ENCODE measurements around the gene MYH7. TPM values are rescaled to one million over a fixed set of nuclear protein-coding genes. Genes with fewer than 3 reads are reported as not detected.

MYH7 gene
- total and polyA plus RNA-seq, 2 of the 4 experiments (the other 2 are of a cell fraction), result not detected

DNA sequence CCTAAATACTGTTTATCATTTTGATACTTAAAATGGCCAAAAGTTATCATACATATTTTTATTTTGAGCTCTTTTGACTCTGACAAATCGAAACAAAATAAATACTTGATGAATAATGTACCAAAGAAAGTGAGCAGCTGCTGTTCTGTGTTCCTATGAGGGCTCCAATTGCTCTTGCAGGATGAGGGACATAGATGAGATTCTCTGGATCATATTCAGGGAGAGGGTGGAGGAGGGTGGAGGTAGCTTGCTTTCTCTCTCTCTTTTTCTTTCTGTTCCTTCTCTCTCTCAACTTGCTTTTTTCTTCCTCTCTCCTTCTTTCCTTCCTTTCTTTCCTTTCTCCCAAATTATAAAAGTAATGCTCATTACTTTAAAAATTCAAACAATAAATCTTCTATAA lies 8.9 kb upstream of the MYH7 start:
- POLR2A ChIA-PET (ENCODE audit: unreplicated experiment), result no interaction called here
- no peak overlapping the region for H3K4ac ChIP-seq (ENCODE audit: low read depth, low read length)
- H2AK9ac ChIP-seq (replicated peaks; ENCODE audit: low read depth, low read length, poor library complexity), result no peak overlapping the region
- H3K9me1 ChIP-seq (ENCODE audit: insufficient read depth, low read length), result no peaks in the 10 kb centered on the region; the same call in 1 of the 2 replicates
- H3K27me3 ChIP-seq (ENCODE audit: control insufficient read depth, insufficient read depth, low read length), result peaks cover 18% of the 10 kb centered on the region
- H2BK15ac ChIP-seq (ENCODE audit: low read depth, low read length), result no peak overlapping the region
- no peak overlapping the region for H2AK5ac ChIP-seq (ENCODE audit: low read depth, low read length)
- no TSS peak for BruUV-seq (replicated peaks)
- H4K5ac ChIP-seq (ENCODE audit: low read depth, low read length), result no peak overlapping the region
- H4K20me1 ChIP-seq (ENCODE audit: insufficient read depth, low read length), result no peaks in the 10 kb centered on the region
- no peak for DNase-seq
- H3K4me1 ChIP-seq (ENCODE audit: control insufficient read depth, insufficient read depth, low read length), result no peaks in the 10 kb centered on the region
- H2AFZ ChIP-seq (replicated peaks; ENCODE audit: low read length, poor library complexity), result no peak overlapping the region
- no peak overlapping the region for H3K18ac ChIP-seq (ENCODE audit: low read depth, low read length)
- H3K23ac ChIP-seq (ENCODE audit: low read depth, low read length), result no peak overlapping the region
- CTCF ChIA-PET, result interaction anchor here (0.7 kb wide), 1 partner anchor 10 kb away, joined by 3 read pairs; no protein-coding TSS in a partner anchor
- H4K91ac ChIP-seq (ENCODE audit: insufficient read depth, low read depth, low read length), result no peak overlapping the region
- dilution Hi-C loops (cut with HindIII; ENCODE audit: low sequenced_read_pairs, unreplicated experiment) (no loop called here), in situ Hi-C loops (cut with MboI; ENCODE audit: low sequenced_read_pairs) (no loop called here), intact Hi-C loops (cut with micrococcal nuclease) (no loop called here)
- no peak for TF ChIP-seq CHD1 (IDR thresholded peaks at IDR 0.05; ENCODE audit: low read depth, low read length)
- no peak for TF ChIP-seq NFE2L2 (IDR thresholded peaks at IDR 0.05; ENCODE audit: low read depth, low read length)
- TF ChIP-seq, protein P1, sequence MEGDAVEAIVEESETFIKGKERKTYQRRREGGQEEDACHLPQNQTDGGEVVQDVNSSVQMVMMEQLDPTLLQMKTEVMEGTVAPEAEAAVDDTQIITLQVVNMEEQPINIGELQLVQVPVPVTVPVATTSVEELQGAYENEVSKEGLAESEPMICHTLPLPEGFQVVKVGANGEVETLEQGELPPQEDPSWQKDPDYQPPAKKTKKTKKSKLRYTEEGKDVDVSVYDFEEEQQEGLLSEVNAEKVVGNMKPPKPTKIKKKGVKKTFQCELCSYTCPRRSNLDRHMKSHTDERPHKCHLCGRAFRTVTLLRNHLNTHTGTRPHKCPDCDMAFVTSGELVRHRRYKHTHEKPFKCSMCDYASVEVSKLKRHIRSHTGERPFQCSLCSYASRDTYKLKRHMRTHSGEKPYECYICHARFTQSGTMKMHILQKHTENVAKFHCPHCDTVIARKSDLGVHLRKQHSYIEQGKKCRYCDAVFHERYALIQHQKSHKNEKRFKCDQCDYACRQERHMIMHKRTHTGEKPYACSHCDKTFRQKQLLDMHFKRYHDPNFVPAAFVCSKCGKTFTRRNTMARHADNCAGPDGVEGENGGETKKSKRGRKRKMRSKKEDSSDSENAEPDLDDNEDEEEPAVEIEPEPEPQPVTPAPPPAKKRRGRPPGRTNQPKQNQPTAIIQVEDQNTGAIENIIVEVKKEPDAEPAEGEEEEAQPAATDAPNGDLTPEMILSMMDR (conservative IDR thresholded peaks at IDR 0.05; ENCODE audit: low read depth, low read length), result no peak
- no peak for TF ChIP-seq RCOR1 (IDR thresholded peaks at IDR 0.05; ENCODE audit: insufficient replicate concordance, low read length)
- TF ChIP-seq CEBPB (IDR thresholded peaks at IDR 0.05; ENCODE audit: low read depth, low read length), result no peak
- no peak for TF ChIP-seq MAZ (IDR thresholded peaks at IDR 0.05; ENCODE audit: borderline replicate concordance, low read depth, low read length)
- no peak for TF ChIP-seq MXI1 (IDR thresholded peaks at IDR 0.05; ENCODE audit: borderline replicate concordance, low read depth, low read length)
- TF ChIP-seq RAD21 (IDR thresholded peaks at IDR 0.05; ENCODE audit: low read length), result no peak
- no peak for TF ChIP-seq RFX5 (IDR thresholded peaks at IDR 0.05; ENCODE audit: low read depth, low read length)
- TF ChIP-seq, protein P2, sequence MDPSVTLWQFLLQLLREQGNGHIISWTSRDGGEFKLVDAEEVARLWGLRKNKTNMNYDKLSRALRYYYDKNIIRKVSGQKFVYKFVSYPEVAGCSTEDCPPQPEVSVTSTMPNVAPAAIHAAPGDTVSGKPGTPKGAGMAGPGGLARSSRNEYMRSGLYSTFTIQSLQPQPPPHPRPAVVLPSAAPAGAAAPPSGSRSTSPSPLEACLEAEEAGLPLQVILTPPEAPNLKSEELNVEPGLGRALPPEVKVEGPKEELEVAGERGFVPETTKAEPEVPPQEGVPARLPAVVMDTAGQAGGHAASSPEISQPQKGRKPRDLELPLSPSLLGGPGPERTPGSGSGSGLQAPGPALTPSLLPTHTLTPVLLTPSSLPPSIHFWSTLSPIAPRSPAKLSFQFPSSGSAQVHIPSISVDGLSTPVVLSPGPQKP (IDR thresholded peaks at IDR 0.05; ENCODE audit: borderline replicate concordance, low read depth, low read length), result no peak
- TF ChIP-seq BHLHE40 (IDR thresholded peaks at IDR 0.05; ENCODE audit: low read depth, low read length), result no peak
- no peak for TF ChIP-seq MAFK (IDR thresholded peaks at IDR 0.05; ENCODE audit: low read depth, low read length)
- TF ChIP-seq SMC3 (IDR thresholded peaks at IDR 0.05; ENCODE audit: low read depth, low read length), result no peak
- TF ChIP-seq, protein P3, sequence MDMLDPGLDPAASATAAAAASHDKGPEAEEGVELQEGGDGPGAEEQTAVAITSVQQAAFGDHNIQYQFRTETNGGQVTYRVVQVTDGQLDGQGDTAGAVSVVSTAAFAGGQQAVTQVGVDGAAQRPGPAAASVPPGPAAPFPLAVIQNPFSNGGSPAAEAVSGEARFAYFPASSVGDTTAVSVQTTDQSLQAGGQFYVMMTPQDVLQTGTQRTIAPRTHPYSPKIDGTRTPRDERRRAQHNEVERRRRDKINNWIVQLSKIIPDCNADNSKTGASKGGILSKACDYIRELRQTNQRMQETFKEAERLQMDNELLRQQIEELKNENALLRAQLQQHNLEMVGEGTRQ (IDR thresholded peaks at IDR 0.05; ENCODE audit: low read depth, low read length), result no peak
- TF ChIP-seq POLR2A (IDR thresholded peaks at IDR 0.05; ENCODE audit: low read depth, low read length), result no peak
- no peak for TF ChIP-seq FOS (IDR thresholded peaks at IDR 0.05; ENCODE audit: low read depth, low read length)
- no peak overlapping the region for H2BK5ac ChIP-seq (ENCODE audit: low read depth, low read length, poor library complexity, severe bottlenecking)
- H3K56ac ChIP-seq (ENCODE audit: extremely low read depth, insufficient read depth, low read length), result no peak overlapping the region
- H3K27ac ChIP-seq (ENCODE audit: insufficient read depth, low read length), result no peak overlapping the region
- no peak overlapping the region for H4K8ac ChIP-seq (ENCODE audit: low read depth in 2 of 2, low read length in 2 of 2)
- no peak overlapping the region for H2BK120ac ChIP-seq (ENCODE audit: low read depth, low read length)
- no peak for ATAC-seq (ENCODE audit: low read depth)
- no peak overlapping the region for H3K4me2 ChIP-seq (ENCODE audit: low read depth, low read length)
- no peak overlapping the region for H3K14ac ChIP-seq (replicated peaks; ENCODE audit: low read depth, low read length)
- H3K79me1 ChIP-seq (ENCODE audit: low read depth in 1 of 2, low read length in 2 of 2), result no peaks in the 10 kb centered on the region
- no peak overlapping the region for H2BK20ac ChIP-seq (ENCODE audit: low read depth, low read length)
- no peaks in the 10 kb centered on the region for H3K36me3 ChIP-seq (ENCODE audit: control insufficient read depth, insufficient read depth, low read length)
- H3K9ac ChIP-seq (ENCODE audit: low read depth, low read length), result no peak overlapping the region
- WGBS, 2 experiments (ENCODE audit: extremely low coverage in 2 of 2, insufficient read length in 1 of 2), result no CpG with 5 or more reads among the region's 1 CpG
- H3K9me3 ChIP-seq (ENCODE audit: control insufficient read depth, insufficient read depth, low read length), result no peaks in the 10 kb centered on the region
- H3K4me3 ChIP-seq (ENCODE audit: insufficient read depth, low read depth, low read length), result no peak overlapping the region
